CD4-positive, alpha-beta T cell treated with Interleukin-10 for 1 hour (primary cell): ENCODE data around the gene RPL13A.
"Not testable (repeated sequence)": the region's sequence is repeated elsewhere in the genome, so short reads cannot be mapped to it uniquely, and the experiment has no call there.

Experiments used
- DNase-seq: peaks from one replicate; pipeline ENCODE4 v3.0.0-alpha.2; 2020

RPL13A gene

DNA sequence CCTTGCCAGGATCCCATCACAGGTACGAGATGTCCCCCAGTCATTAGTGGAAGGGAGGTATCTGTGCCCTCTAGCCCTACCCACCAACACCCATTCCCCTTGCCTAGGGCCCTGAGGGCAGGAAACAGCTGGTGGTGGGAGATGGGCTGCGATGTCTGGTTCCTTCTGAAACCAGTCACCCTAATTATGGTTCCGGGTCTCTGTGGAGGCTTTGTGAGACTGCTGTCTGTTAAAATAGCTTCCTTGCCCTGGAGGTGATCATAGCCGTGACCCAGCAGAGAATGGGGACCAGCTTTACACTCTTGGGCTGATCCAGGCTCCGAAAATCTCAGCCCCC, 28.9 kb upstream of the RPL13A start:
- no peak for DNase-seq

DNA sequence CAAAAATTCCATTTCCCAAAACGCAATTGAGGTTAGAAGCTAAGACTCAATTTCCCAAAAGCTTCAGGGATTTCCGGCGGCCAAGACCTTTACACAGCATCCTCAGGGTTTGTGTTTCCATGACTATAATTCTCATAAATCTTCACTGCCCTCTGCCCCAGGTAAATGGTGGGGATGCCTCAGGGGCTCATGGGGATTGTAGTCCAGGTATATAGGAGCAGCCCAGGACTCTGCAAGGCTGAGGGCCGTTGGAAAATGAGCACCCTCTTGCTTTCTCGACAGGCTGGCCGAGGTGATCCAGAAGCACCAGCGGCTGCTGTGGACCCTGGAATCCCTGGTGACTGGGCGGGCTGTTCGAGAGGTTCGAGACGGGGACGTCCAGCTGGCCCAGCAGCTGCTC, 28.0 kb upstream of the RPL13A start:
- DNase-seq, result no peak

DNA sequence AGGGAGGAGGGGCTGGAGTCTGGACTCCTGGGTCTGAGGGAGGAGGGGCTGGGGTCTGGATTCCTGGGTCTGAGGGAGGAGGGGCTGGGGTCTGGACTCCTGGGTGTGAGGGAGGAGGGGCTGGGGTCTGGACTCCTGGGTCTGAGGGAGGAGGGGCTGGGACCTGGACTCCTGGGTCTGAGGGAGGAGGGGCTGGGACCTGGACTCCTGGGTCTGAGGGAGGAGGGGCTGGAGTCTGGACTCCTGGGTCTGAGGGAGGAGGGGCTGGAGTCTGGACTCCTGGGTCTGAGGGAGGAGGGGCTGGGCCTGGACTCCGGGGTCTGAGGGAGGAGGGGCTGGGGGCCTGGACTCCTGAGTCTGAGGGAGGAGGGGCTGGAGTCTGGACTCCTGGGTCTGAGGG, 26.3 kb upstream of the RPL13A start:
- not testable (repeated sequence) for DNase-seq

GRCh38 chr19:49461656-49462055, 25.8 kb upstream of the RPL13A start:
- no peak for DNase-seq

- DNase-seq, result no peak
Observed at GRCh38 chr19:49462492-49462891, 24.9 kb upstream of the RPL13A start.

- DNase-seq, result no peak
Observed at GRCh38 chr19:49463960-49464740, 23.3 kb upstream of the RPL13A start.

GRCh38 chr19:49465371-49465770, 22.0 kb upstream of the RPL13A start:
- DNase-seq, result no peak

- no peak for DNase-seq
Observed at GRCh38 chr19:49468199-49468598, 19.2 kb upstream of the RPL13A start.

- peak; percentile 98 for DNase-seq
Observed at GRCh38 chr19:49468746-49469447, 18.5 kb upstream of the RPL13A start.

DNA sequence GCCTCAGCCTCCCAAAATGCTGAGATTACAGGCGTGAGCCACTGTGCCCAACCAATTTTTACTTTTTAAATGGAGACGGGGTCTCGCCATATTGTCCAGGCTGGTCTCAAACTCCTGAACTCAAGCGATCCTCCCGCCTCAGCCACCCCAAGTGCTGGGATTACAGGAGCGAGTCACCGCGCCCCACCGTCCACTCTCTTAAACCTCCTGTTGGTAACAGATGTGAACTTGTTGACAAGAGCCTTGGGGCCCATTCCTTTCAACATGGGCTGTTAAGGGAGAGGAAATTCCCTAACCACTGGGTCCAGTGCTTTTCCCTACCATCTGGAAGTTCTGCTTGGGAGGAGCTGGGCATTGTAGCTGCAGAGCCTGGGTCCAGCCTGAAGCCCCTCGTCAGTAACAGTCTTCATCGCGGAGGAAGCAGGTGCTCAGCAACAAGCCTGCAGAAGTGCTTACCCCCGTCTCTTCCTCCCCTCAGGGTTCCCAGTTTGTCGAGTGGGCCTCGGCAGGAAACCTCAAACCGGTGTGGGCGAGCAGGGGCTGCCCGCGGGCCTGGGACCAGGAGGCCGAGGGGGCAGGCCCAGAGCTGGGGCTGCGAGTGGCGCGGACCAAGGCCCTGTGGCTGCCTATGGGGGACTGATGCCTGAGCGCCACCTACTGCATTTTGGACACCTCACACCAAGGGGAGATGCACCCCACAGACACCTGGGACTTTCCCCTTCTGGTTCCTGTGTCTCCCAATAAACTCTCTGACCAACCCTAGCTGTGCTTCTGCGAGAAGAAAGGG, 17.4 kb upstream of the RPL13A start:
- peak; percentile 94 for DNase-seq

GRCh38 chr19:49470615-49470978, 16.8 kb upstream of the RPL13A start:
- DNase-seq, result no peak

- DNase-seq, result no peak
Observed at GRCh38 chr19:49472936-49473335, 14.5 kb upstream of the RPL13A start.

GRCh38 chr19:49473501-49473867, 13.9 kb upstream of the RPL13A start:
- not testable (repeated sequence) for DNase-seq

DNA sequence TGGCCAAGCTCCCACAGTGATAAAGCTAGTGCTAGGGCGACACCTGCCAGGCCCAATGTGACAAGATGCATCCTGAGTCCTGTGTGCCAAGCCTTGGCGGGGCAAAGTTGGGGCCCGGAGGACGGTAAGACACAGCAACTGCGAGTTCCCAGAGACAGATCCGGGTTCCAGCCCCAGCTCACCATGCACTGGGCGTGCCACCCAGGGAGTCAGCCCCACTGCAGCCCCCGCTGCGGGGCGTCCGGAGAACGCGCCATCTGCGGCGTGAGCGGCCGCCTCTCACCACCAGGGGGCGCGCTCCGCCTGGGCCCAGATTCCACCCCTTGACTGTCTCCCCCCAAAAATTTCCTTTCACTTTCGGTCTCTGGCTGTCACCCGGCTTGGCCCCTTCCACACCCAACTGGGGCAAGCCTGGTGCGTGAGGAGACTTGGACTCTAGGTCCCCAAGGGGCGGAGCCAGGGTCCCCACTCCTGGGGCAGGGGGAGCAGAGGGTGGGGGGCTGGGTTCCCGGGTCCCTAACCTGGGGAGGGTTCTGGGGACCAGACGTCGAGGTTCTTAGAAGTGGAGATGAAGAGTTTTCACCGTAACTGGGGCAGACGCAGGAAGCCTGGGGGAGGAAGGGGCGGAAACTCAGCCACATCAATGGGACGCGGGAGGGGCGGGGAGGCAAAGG, 13.4 kb upstream of the RPL13A start, which contains the start of gene FLT3LG:
FLT3LG (plus strand) TSS at position 348 of the 674 bp plus-strand sequence. CDS start 425 bp downstream, outside the sequence.
- peak; percentile 96 for DNase-seq

DNA sequence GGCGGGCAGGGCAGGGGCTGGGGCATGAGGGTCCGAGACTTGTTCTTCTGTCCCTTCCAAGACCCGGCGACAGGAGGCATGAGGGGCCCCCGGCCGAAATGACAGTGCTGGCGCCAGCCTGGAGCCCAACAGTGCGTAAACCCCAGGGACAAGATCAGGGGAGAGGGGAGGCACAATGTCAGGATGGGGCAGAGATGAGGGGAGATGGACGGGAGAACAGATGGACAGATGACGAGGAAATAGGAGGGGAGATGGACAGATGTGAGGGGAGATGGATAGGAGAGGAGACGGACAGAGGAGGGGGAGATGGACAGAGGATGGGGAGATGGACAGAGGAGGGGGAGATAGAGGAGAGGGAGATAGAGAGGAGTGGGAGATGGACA, 12.9 kb upstream of the RPL13A start:
- DNase-seq, result no peak

DNA sequence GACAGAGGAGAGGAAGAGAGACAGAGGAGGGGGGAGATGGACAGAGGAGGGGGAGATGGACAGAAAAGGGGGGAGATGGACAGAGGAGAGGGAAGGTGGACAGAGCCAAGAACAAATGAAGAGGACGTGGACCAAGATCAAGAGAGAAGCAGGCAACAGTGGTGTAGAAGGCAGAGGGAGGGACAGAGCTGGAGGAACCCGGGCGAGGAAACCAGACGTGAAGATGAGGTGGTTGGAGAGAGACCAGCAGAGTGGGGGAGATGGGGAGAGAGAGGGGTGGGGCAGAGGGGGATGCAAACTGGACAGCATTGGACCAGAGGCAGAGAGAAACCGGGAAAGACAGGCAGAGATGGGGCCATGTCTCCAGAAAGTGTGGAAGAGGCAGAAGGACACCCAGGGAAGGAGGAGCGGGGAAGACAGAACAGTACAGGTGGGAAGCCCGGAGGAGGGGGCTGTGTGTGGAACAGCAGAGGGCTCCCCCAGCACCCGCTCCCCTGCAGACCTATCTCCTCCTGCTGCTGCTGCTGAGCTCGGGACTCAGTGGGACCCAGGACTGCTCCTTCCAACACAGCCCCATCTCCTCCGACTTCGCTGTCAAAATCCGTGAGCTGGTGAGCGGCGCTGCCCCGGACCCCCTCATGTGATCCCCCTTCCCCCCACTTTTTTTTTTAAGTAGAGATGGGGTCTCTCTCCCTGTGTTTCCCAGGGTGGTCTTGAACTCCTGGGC, 12.1 kb upstream of the RPL13A start:
- peak; percentile 30 for DNase-seq

- peak; percentile 76 for DNase-seq
Observed at GRCh38 chr19:49475995-49476880, 11.2 kb upstream of the RPL13A start.

GRCh38 chr19:49479975-49480628, 7.3 kb upstream of the RPL13A start:
- no peak for DNase-seq

- no peak for DNase-seq
Observed at GRCh38 chr19:49481020-49481683, 6.3 kb upstream of the RPL13A start.

DNA sequence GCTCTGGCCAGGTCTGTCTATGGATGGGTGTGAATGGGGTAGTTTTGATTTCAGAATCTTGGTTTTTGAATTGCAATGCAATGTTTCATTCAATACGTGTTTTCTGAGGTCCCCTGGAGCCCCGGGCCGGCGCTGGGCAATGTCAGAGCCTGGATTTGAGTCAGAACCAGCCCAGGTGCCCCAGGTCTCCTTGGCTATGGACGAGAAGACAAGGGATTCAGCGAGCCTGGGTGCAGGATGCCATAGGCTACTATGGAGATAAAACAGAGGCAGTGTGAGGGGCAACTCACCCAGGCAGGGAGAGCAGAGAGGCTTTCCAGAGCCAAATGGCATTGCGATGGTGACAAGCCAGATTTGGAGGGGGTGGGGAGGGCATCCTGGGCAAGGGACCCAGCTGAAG, 1.2 kb upstream of the RPL13A start:
- no peak for DNase-seq
